Cortex of kidney (tissue), 1 donor: Measurements from ENCODE around the gene VAMP5.

Experiments
- DNase-seq: peaks from one replicate; lab custom pipeline; 2025; lab: John Stamatoyannopoulos, UW

The VAMP5 gene

GRCh38 chr2:85635636-85636035, 51.4 kb downstream of the VAMP5 start:
- DNase-seq: no peak

- DNase-seq: no peak
Measured at GRCh38 chr2:85642725-85643124, 58.5 kb downstream of the VAMP5 start.
